ENCODE results near the gene PTN. TPM values are rescaled to one million over a fixed set of nuclear protein-coding genes. Genes with fewer than 3 reads are reported as not detected.
"Not testable (repeated sequence)": the region's sequence is repeated elsewhere in the genome, so short reads cannot be mapped to it uniquely, and the experiment has no call there.

The PTN gene
- total RNA-seq, 1 donor from 2014 or later: not detected

DNA sequence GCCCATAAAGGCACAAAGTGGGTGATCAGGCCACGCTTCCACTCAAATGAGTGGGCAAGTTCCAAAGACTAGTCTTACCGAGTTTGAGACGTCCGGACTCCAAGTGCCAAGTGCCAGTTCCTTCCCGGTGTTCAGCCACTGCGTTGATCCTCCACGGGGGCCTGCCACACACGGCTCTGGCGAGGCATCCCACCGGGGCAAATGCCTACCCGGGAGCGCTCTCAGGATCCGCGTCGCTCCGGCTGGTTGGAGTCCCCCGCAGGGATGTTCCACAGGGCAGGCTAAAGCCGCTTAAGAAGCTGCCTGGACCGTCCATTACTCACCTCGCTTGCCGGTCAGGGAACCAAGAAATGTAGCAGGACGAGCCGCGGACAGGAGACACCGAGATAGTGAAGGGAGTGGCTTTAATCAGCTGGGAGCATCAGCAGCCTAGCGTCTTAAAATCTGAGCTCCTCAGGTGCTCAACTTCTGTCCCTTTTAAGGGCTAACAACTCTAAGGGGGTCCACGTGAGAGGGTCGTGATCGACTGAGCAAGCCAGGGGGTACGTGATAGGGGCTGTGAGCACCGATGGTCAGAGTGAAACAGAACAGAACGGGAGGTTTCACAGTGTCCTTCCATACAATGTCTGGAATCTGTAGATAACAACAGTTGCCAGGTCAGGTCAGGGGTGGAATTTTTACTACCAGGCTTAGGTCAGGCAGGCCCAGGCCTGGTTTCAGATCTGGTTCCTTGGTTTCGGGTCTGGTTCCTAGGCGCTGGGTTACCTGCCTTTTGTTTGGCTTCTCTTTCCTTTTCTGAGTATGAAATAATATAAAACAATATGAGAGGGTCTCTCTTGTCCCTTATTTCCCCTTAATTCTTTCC lies 75.3 kb downstream of the PTN start:
- DNase-seq (ENCODE audit: low read depth in 2 of 2): not testable (repeated sequence)

DNA sequence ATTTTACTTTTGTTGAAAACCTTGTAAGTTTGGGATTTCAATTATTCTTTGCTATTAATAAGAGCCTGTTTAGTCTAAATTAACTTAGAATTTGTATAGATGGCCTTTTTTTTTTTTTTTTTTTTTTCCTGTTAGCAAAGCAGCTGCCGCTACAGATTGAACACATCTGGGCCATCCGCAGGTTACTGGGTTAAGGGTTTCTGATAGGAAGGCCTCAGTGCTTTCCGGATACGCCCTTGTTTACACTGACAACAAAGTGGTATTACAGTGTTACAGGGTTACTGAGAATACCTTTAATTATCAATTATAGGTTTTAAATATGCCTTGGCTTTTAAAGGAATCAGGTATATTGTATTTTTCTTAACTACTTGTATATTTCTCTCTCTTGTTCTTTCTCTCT lies 76.8 kb downstream of the PTN start:
- no peak for DNase-seq (ENCODE audit: low read depth in 2 of 2)

- not testable (repeated sequence) for DNase-seq (ENCODE audit: low read depth in 2 of 2)
Observed at GRCh38 chr7:137265480-137265879, 78.1 kb downstream of the PTN start.

DNA sequence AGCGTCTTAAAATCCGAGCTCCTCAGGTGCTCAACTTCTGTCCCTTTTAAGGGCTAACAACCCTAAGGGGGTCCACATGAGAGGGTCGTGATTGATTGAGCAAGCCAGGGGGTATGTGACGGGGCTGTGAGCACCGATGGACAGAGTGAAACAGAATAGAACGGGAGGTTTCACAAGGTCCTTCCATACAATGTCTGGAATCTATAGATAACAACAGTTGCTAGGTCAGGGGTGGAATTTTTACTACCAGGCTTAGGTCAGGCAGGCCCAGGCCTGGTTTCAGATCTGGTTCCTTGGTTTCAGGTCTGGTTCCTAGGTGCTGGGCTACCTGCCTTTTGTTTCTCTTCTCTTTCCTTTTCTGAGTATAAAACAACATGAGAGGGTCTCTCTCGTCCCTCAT lies 80.9 kb downstream of the PTN start:
- DNase-seq (ENCODE audit: low read depth in 2 of 2): no peak

GRCh38 chr7:137258552-137258951 lies 85.0 kb downstream of the PTN start:
- no peak for DNase-seq (ENCODE audit: low read depth in 2 of 2)

DNA sequence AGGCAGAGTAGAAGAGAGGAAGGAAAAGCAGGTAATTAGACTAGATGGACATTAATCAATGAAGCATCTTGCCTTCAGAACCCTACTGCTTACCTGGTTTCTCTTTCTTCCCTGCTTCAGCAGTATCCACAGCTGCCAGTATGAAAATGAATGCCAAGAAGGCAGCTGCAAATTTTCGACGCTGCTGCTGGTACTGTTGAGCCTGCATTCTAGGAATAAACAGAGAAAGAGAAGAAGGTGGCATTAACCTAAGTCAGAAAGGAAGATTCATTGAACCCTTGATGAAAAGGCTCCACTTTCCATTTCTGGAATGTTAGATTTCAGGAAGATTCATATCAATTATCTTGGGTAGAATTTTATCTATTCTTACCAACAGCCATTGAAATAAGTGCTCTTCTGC lies 88.8 kb downstream of the PTN start:
- DNase-seq (ENCODE audit: low read depth in 2 of 2): no peak

DNA sequence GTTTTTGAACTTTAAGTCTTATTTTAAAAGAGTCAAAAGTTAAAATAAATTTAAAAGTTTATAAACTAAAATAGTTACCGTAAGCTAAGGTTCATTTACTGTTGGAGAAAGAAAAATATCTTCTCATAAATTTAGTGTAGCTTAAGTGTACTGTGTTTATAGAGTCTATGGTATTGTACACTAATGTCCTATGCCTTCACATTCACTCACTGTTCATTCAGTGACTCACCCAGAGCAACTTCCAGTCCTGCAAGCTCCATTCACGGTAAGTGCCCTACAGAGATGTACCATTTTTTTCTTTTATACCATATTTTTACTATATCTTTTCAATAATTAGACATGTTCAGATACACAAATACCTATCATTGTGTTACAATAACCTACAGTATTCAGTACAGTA lies 97.6 kb downstream of the PTN start:
- no peak for DNase-seq (ENCODE audit: low read depth in 2 of 2)

- DNase-seq (ENCODE audit: low read depth in 2 of 2): no peak
Observed at GRCh38 chr7:137245186-137245585, 98.3 kb downstream of the PTN start.

DNA sequence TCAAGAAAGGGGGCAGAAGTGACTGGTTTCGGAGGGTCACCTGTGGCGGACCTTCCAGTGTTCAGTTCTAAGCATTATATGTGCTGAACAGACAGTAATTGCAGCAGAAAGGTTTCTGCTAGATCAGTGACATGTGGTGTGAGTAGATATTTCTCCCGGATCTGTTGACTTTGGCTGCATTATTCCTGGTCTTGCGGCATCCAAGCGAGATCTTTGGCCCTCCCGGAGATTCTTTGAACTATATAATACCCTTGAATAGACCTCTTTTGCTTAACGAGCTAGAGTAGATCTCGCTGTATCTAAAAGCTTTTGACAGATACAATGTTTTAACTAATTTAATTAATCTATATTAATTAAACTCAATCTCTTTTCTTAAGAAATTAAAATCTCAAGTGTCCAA lies 99.8 kb downstream of the PTN start:
- DNase-seq (ENCODE audit: low read depth in 2 of 2): no peak

DNA sequence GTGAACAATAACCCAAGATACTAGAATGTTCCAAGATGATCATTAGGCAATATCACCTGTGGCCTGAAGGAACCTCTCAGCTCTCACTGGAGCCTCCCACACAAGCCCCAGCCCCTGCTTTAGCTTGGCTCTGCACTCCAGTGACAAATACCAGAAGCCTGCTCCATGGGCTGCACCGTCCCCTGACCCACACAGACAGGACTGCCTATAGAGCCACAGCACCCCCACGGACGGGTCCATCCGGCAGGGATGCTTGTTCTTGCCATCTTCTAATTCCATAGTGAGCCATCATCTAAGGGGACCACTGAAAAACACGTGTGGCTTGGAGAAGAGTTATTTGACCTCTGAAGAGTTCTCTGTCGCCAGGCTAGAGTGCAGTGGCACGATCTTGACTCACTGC lies 100.9 kb downstream of the PTN start:
- no peak for DNase-seq (ENCODE audit: low read depth in 2 of 2)

DNA sequence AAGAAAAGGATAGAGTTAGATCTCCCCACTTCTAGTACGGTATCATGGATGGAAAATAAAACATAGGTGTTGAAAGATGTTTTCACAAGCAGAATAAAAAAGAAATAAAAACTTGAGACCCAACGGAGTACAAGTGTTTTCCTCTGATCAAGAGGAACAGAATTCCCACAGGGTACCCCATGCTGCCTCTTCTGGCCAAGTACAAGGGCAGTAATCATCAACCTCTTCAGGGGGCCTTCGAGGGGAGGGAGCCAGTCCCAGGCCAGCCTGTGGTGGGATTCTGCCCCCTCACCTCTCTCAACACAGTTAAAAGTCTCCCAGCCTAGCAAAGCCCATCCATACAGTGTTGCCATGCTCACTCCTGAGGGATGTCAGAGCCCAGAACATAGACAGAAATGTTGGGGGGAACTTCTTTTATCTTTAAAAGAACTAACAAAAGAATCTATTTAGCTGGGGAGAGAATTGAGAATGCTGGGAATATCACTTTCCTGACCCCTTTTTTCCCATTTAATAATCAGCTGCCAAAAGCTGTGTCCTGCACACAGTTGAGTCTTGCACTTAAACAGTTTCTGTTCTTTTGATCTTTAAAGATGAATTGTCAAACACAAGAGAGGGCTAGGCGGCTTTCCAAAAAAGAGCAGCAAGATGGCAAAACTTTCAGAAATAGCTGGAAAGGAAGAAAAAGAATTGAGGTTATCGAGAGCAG lies 101.7 kb downstream of the PTN start:
- DNase-seq (ENCODE audit: low read depth in 2 of 2): no peak

GRCh38 chr7:137239186-137239585 lies 104.3 kb downstream of the PTN start:
- not testable (repeated sequence) for DNase-seq (ENCODE audit: low read depth in 2 of 2)

GRCh38 chr7:137235434-137235833 lies 108.1 kb downstream of the PTN start:
- DNase-seq (ENCODE audit: low read depth in 2 of 2): no peak

DNA sequence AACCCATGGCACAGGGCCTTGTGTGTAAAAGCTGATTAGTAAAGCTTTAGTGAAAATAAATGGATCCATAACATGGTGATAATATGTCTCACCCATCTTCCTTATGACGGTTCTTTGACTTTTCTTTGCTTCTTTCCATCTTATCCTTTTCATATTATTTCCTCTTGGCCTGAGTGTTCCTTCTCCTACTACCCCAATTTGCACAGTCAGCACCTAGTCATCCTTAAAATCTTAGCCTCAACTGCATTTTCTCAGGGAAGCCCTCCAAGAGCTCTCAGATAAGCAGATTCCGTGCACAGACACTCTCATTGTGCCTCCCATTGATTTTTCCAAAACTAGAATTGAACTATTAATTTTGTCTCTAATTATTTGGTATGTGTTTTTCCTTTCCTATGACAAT lies 112.4 kb downstream of the PTN start:
- no peak for DNase-seq (ENCODE audit: low read depth in 2 of 2)

- DNase-seq (ENCODE audit: low read depth in 2 of 2): no peak
Observed at GRCh38 chr7:137221467-137221866, 122.1 kb downstream of the PTN start.

DNA sequence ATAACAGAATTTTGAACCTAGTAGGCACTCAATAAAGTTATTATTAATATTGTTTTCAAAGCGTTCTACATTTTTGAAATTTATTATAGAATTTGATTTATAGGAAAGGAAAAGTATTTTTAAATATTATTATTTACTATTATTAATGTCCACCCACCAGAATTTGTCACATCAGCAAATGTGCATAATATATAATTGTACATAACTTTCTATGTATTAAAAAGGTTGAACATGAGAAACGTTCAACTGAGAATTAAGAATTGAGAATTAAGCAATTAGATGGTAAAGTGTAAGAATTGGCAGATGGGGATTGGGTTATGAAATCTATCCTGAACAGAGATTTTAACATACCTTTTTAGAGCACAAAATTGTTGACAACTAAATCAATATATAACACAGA lies 129.8 kb downstream of the PTN start:
- DNase-seq (ENCODE audit: low read depth in 2 of 2): no peak

- no peak for DNase-seq (ENCODE audit: low read depth in 2 of 2)
Observed at GRCh38 chr7:137209151-137209817, 134.2 kb downstream of the PTN start.

GRCh38 chr7:137206770-137207169 lies 136.8 kb downstream of the PTN start:
- no peak for DNase-seq (ENCODE audit: low read depth in 2 of 2)

DNA sequence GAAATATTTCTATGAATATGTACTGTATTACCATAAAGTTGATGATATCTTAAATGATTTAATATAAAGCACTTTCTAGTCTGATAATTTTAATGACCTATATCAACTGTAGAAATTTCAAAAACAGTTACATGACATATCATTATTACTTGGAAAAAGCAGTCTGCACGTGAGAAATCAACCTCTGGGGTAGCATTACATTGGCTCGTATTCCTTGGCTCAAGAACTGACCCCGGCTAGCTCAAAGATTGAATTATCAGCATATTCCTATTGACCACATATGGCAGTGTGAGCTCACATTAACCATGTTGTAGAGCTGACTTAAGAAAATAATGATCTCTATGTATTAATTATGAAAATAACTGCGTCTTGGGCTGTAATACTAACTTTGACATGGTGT lies 139.3 kb downstream of the PTN start:
- no peak for DNase-seq (ENCODE audit: low read depth in 2 of 2)

DNA sequence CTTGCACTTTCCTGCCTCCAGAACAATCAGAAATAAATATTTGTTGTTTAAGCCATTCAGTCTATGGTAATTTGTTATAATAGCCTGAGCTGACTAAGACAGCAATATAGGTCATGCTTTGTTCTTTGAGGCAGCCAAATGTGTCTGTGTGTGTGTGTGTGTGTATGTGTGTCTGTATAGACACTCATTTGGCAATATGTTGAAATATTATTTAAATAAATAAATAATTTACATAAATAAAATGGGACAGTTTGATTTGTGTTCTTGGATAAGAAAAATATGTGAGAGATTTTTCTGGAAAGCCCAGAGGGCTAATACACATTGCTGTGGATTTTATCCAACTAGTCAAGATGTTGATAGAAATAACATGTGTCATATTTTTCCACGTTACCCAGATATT lies 140.2 kb downstream of the PTN start:
- DNase-seq (ENCODE audit: low read depth in 2 of 2): no peak

DNA sequence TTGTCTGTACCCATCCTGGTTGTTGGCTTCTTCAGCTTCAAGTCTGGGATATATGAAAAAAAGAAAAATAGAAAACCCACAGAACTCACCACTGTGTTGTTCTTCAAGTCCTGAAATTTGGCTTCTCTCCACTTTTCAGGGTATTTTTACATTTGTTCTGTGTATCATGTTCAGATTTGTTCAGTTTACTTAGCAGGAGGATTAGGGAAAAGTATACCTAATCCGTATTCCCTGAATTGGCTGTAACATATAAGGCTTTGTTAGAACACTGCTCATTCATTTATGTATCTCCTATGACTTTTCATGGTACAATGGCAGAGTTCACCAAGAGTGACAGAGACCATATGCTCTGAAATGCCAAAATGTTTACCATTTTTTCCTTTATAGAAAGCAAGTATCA lies 146.9 kb downstream of the PTN start:
- no peak for DNase-seq (ENCODE audit: low read depth in 2 of 2)

GRCh38 chr7:137195996-137196395 lies 147.5 kb downstream of the PTN start:
- DNase-seq (ENCODE audit: low read depth in 2 of 2): no peak
